ENCODE measurements around the gene LRMDA.

Gene LRMDA

GRCh38 chr10:76160446-76161300 lies 729.2 kb downstream of the LRMDA start:
- Histone ChIP-seq H2AFZ (ENCODE audit: low read depth) (no peak overlapping the region), H3K27me3 (ENCODE audit: insufficient read depth, low read depth) (no peaks in the 10 kb centered on the region), H3K79me2 (ENCODE audit: insufficient read depth, low read depth) (no peaks in the 10 kb centered on the region), H3K27ac (no peak overlapping the region), H3K9ac (no peak overlapping the region), H4K20me1 (ENCODE audit: insufficient read depth) (no peaks in the 10 kb centered on the region), H3K4me2 (no peak overlapping the region), H3K36me3 (ENCODE audit: insufficient read depth) (no peaks in the 10 kb centered on the region), H3K4me1 (ENCODE audit: low read depth, poor library complexity, severe bottlenecking) (no peaks in the 10 kb centered on the region), H3K4me3 (IDR thresholded peaks at IDR 0.05; ENCODE audit: insufficient read depth, low read depth, low read length) (no peak overlapping the region)
- no peak for TF ChIP-seq CTCF (conservative IDR thresholded peaks at IDR 0.05; ENCODE audit: low read depth, low read length)

- Histone ChIP-seq H3K9ac (no peak overlapping the region), H3K4me1 (ENCODE audit: low read depth, poor library complexity, severe bottlenecking) (no peaks in the 10 kb centered on the region), H3K79me2 (ENCODE audit: insufficient read depth, low read depth) (no peaks in the 10 kb centered on the region), H3K36me3 (ENCODE audit: insufficient read depth) (no peaks in the 10 kb centered on the region), H4K20me1 (ENCODE audit: insufficient read depth) (no peaks in the 10 kb centered on the region), H3K27ac (no peak overlapping the region), H2AFZ (ENCODE audit: low read depth) (no peak overlapping the region), H3K4me3 (IDR thresholded peaks at IDR 0.05; ENCODE audit: insufficient read depth, low read depth, low read length) (no peak overlapping the region), H3K27me3 (ENCODE audit: insufficient read depth, low read depth) (no peaks in the 10 kb centered on the region), H3K4me2 (no peak overlapping the region)
- TF ChIP-seq CTCF (conservative IDR thresholded peaks at IDR 0.05; ENCODE audit: low read depth, low read length), result no peak
Observed at GRCh38 chr10:76161301-76161582, 729.8 kb downstream of the LRMDA start.

GRCh38 chr10:76168437-76168836 lies 737.0 kb downstream of the LRMDA start:
- Histone ChIP-seq H3K27me3 (ENCODE audit: insufficient read depth, low read depth) (no peaks in the 10 kb centered on the region), H3K27ac (no peak overlapping the region), H2AFZ (ENCODE audit: low read depth) (no peak overlapping the region), H3K79me2 (ENCODE audit: insufficient read depth, low read depth) (no peaks in the 10 kb centered on the region), H3K36me3 (ENCODE audit: insufficient read depth) (no peaks in the 10 kb centered on the region), H3K4me2 (no peak overlapping the region), H3K4me1 (ENCODE audit: low read depth, poor library complexity, severe bottlenecking) (no peaks in the 10 kb centered on the region), H4K20me1 (ENCODE audit: insufficient read depth) (no peaks in the 10 kb centered on the region), H3K4me3 (IDR thresholded peaks at IDR 0.05; ENCODE audit: insufficient read depth, low read depth, low read length) (no peak overlapping the region), H3K9ac (no peak overlapping the region)
- TF ChIP-seq CTCF (conservative IDR thresholded peaks at IDR 0.05; ENCODE audit: low read depth, low read length), result no peak

- Histone ChIP-seq H3K4me2 (no peak overlapping the region), H3K9ac (no peak overlapping the region), H3K27ac (no peak overlapping the region), H3K4me1 (ENCODE audit: low read depth, poor library complexity, severe bottlenecking) (no peaks in the 10 kb centered on the region), H2AFZ (ENCODE audit: low read depth) (no peak overlapping the region), H3K36me3 (ENCODE audit: insufficient read depth) (no peaks in the 10 kb centered on the region), H4K20me1 (ENCODE audit: insufficient read depth) (no peaks in the 10 kb centered on the region), H3K27me3 (ENCODE audit: insufficient read depth, low read depth) (no peaks in the 10 kb centered on the region), H3K79me2 (ENCODE audit: insufficient read depth, low read depth) (no peaks in the 10 kb centered on the region), H3K4me3 (IDR thresholded peaks at IDR 0.05; ENCODE audit: insufficient read depth, low read depth, low read length) (no peak overlapping the region)
- TF ChIP-seq CTCF (conservative IDR thresholded peaks at IDR 0.05; ENCODE audit: low read depth, low read length), result no peak
Observed at GRCh38 chr10:76169246-76169645, 737.8 kb downstream of the LRMDA start.
